ENCODE measurements around the gene ASIC4.

The ASIC4 gene

DNA sequence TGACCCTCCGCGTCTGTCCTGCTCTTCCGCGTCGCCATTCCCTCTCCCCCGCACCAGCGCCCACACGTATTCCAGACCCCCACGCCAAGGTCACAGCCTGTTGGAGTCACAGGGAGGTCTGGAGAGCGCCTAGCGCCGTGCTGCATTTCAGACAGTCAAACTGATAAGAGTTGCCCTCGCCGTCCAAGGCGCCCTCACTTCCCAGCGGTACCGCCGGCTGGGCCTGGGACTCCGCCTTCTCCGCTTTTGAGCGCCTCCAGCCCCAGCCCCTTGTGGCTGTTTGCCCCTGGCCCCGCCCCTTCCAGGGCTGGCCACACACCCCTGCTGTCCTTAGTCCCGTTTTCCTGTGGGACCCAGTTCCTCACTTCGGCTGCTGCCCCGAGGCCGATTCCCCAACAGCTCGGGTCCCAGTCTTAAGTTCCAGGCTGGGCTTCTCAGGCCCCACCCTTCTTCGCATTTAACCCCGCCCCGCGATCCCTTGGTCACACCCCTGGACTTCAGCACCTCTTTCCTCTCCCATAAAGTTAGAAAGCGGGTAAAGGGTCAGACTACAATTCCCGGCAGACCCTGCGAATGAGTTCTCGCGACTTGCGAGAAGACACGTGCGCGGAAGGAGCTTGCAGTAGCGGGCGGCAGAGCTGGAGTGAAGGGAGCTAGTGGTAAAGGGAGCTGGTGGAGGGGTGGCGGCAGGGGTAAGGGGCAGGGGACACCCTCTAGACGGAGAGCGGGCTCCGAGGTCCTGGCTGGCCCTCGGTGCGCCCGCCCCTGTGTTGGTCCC lies 15.8 kb upstream of the ASIC4 start, which contains the start of gene GMPPA:
TSS of gene GMPPA (plus strand) at position 612 of the 778 bp plus-strand sequence. CDS start 1,085 bp downstream, outside the sequence.
- peak; percentile 79 to 97 (median 86) for DNase-seq

GRCh38 chr2:219499058-219499307 lies 15.3 kb upstream of the ASIC4 start:
- DNase-seq: no peak

- DNase-seq: no peak
Observed at GRCh38 chr2:219499555-219499954, 14.7 kb upstream of the ASIC4 start.

DNA sequence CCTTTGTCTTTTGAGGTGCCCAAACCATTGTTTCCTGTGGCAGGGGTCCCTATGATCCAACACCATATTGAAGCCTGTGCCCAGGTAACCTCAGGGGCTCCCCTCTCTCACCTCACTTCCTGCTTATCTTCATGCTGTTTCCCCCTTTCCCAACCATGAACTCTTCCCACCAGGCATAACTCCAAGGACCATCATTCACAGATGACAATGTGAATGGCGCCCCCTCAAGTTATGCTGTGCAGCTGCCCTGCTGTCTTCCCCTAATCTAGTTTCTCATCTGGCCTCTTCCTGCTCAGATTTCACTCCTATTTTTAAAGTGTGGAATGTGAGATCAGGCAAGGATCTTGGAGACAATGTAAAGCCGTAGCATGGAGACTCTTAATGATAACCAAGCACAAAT lies 14.1 kb upstream of the ASIC4 start:
- DNase-seq: no peak

- no peak for DNase-seq
Observed at GRCh38 chr2:219501849-219502248, 12.4 kb upstream of the ASIC4 start.

DNA sequence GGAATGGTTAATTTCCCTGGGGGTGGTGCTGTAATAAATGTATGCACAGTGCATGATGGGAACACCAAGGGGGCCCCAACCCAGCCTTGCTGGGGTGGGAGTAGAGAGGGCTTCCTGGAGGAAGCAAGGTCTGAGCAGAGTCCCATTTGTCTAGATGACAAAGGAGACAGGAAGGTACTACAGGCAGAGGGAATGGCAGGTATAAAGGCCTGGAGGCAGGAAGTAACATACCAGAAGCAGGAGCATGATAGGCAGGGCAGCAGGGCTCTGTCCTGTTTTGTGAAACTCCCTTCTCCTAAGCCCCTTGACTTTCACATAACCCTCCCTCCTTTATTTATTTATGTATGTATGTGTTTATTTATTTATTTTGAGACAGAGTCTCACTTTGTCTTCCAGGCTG lies 11.7 kb upstream of the ASIC4 start:
- DNase-seq: no peak

DNA sequence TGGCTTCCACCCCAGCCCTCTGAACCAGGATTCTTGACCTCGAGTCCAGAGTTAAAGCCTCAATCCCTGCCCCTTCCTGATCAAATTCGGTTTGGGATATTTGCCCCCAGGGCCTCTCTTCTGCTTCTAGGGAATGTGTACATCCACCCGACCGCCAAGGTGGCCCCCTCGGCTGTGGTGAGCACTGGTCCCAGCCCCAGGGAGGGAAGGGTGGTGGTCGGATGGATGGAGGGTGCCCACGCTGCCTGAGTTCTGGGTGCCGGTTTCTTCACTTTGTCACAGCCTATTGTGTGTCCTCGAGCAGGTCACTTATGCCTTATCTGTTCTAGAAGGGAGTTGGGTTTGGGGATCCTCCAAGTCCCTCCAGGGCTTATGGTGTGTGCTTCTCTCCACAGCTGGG lies 8.7 kb upstream of the ASIC4 start:
- no peak for DNase-seq

- no peak for DNase-seq
Observed at GRCh38 chr2:219506153-219506801, 8.0 kb upstream of the ASIC4 start.

- no peak for DNase-seq
Observed at GRCh38 chr2:219506802-219507526, 7.3 kb upstream of the ASIC4 start.

- DNase-seq: no peak
Observed at GRCh38 chr2:219507581-219508443, 6.5 kb upstream of the ASIC4 start.

- no peak for DNase-seq
Observed at GRCh38 chr2:219508444-219508734, 5.9 kb upstream of the ASIC4 start.

DNA sequence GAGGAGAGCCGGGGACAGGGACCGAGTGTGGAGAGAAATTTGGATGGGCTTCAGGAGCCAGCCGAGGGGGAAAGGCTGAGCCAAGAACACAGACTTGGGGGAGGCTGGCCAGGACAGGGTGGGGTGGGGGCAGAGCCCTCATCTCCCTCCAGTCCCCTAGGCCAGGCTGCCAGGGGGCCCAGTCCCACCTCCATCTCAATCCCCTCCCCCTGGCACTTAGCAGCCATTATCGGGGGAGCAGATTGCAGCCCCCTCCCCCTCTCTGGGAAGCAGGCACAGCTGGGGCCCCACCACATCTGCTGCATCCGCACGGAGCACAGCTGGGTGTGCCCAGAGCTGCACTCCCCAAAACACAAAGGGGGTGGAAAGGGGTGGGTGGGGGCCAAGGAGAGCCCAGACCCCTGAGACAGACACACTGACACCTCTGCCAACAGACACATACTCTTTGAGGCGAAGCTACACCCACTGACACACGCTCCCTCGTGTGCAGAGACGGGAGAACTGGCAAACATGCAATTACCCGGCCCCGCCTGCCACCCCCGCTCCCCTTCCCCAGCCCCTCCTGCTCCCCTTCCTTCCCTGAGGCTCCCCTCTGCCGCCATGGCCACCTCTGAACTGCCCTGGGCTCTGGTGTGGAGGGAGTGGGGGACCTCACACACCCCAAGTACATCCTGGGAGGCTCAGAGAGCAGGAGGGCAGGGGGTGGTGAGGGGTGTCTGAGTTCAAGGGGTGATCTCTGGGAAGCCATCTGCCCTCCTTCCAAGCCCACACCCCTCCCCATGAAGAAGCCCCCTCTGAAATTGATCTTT lies 5.1 kb upstream of the ASIC4 start:
- DNase-seq: no peak

DNA sequence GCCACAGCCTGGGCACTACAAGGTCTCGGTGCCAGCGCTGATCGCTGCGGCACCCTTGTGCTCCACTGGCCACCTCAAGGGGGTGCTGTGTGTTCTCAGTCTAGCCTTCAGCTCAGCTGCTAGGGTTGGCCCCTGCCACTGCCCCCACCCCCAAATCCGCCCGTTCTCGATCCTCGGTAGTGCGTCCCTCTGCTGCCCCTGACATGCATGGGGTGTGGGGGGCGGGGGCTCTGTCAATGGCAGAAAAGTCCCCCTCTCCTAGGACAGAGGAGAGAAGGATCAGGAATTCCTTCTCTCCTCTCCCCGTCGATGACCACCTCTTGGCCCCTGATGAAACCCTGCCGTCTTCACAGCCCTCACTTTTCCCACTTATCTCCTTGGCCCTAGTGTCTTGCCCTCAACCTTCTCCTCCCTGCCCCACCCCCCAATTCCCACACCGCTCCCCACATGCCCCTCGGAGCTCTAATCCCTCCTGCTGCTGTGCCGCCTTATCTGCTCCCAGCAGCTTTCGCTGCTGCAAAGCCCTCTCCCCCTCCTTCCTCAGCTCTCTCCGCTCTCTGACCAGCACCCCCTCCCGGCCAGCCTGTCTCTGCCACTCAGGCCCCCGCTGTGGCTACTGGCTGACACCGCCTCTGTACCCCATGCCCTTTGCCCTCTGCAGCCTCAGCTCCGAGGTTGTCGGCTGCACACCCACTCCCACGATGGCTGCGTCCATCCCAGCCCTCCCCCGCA lies 4.3 kb upstream of the ASIC4 start:
- peak in 4 of 5 donors; percentile 34 to 40 (median 36) for DNase-seq

- DNase-seq: no peak
Observed at GRCh38 chr2:219510512-219511135, 3.7 kb upstream of the ASIC4 start.

- DNase-seq: no peak
Observed at GRCh38 chr2:219511547-219512325, 2.5 kb upstream of the ASIC4 start.

DNA sequence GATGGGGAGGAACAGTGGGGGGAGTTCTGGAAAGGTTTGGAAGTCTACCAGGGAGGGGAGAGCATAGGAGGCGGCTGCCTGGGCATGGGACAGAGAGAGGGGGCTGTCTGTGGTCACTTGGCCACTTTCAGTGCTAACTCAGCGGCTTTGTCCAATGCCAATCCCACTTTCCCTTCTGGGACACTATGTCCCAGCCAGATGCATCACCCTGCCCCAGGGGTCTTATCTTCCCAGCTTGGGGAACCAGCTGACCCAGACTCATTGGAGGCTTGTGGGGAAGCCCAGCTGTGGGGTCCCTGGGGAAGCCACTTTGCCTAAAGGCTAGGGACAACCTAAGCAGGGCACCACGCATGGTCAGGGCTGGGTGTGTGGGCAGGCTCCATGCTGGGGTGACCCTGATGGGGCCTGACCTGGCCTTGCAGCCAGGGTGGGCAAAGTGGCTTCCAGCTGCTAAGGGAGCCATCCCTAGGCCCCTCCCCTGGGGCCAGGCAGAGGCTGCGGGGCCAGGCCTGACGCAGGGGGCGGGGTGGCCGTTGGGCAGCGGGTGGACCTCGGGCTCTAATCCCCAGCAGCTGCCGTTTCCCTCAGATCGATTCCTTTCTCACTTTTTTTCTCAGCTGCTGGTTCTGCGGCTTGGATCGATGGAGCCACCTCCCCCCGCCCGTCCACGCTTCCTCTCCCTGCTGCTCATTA lies 1.6 kb upstream of the ASIC4 start:
- no peak for DNase-seq

GRCh38 chr2:219513787-219514186 lies 495 bp upstream of the ASIC4 start:
- no peak for DNase-seq

GRCh38 chr2:219514836-219515235 lies 554 bp downstream of the ASIC4 start:
- DNase-seq: no peak

DNA sequence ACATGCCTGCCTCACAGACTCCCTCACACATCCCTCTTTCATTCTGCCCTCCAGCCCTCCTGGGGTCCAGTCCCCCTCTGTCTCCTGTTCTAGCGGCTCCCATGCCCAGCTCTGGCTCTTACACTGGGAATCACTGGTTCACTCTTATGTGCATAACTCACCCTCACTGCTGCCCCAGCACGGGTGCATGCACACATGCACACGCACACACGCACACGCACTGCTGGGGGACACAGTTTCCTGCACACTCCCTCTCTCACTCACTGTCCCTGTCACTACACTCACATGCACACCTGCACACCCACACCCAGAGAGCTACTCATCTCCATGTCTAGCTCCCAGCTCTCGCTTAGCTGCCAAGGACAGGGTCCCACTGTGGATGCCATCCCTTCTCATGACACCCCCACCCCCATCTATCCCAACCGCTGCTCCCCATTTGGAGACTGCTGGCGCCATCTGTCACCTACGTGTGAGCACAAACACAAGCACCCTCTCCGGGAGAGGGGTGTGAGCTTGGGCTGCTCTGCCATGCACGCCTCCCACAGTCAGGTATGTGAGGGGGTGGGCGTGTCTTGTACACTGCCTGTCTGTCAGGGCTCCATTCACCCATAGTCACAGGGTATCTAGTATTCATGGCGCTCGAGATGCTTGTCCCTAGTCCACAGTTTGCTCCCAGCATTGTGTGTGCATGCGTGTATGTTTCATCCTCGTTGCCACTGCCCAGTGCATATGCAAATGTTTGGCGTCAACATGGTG lies 1.8 kb downstream of the ASIC4 start:
- DNase-seq: no peak
